ENCODE results near the gene UBE2E2.

The UBE2E2 gene

DNA sequence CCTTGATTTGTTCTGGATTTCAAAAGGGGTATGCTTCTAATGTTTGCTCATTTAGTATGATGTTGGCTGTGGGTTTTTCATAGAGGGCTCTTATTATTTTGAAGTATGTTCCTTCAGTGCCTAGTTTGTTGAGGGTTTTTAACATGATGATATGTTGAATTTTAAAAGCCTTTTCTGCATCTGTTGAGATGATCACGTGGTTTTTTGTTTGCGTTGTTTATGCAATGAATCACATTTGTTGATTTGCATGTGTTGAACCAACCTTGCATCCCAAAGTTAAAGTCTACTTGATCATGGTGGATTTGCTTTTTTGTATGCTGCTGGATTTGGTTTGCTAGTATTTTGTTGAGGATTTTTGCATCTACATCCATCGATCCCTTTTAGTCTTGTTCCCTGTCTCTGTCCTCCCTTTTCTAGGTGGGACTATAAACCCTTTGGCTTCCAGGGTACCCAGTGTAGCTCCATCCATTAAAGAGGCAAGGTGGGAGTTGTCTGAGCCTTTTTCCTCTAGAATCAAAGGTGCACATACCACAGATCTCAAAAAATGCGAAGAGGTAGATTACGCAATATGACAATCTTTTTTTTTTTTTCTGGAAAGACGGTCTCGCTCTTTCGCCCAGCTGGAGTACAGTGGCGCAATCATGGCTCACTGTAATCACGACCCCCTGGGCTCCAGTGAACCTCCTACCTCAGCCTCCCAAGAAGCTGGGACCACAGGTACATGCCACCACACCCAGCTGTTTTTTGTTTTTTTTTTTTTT, 381.0 kb downstream of the UBE2E2 start:
- Histone ChIP-seq H3K27me3 (ENCODE audit: insufficient read depth, low read length, poor library complexity) (no peaks in the 10 kb centered on the region), H3K4me2 (ENCODE audit: insufficient read depth, low read length) (no peak overlapping the region), H3K9ac (ENCODE audit: low read depth, low read length) (no peak overlapping the region), H3K79me2 (ENCODE audit: insufficient read depth, low read length) (no peaks in the 10 kb centered on the region), H3K36me3 (ENCODE audit: insufficient read depth, low read length) (no peaks in the 10 kb centered on the region), H3K4me1 (ENCODE audit: insufficient read depth, low read length) (no peaks in the 10 kb centered on the region), H3K9me3 (ENCODE audit: insufficient read depth, low read length, severe bottlenecking) (no peaks in the 10 kb centered on the region), H3K27ac (ENCODE audit: low read length) (no peak overlapping the region), H2AFZ (ENCODE audit: low read depth, low read length) (no peak overlapping the region), H4K20me1 (ENCODE audit: insufficient read depth, low read length) (no peaks in the 10 kb centered on the region), H3K4me3 (ENCODE audit: low read depth in 1 of 2, low read length in 2 of 2) (no peak overlapping the region)
- DNase-seq (no peak), ATAC-seq (ENCODE audit: insufficient read depth, low read depth) (no peak)
- TF ChIP-seq EZH2 (IDR thresholded peaks at IDR 0.05; ENCODE audit: borderline replicate concordance, low read depth, low read length, severe bottlenecking): no peak
- TF ChIP-seq, protein P1, sequence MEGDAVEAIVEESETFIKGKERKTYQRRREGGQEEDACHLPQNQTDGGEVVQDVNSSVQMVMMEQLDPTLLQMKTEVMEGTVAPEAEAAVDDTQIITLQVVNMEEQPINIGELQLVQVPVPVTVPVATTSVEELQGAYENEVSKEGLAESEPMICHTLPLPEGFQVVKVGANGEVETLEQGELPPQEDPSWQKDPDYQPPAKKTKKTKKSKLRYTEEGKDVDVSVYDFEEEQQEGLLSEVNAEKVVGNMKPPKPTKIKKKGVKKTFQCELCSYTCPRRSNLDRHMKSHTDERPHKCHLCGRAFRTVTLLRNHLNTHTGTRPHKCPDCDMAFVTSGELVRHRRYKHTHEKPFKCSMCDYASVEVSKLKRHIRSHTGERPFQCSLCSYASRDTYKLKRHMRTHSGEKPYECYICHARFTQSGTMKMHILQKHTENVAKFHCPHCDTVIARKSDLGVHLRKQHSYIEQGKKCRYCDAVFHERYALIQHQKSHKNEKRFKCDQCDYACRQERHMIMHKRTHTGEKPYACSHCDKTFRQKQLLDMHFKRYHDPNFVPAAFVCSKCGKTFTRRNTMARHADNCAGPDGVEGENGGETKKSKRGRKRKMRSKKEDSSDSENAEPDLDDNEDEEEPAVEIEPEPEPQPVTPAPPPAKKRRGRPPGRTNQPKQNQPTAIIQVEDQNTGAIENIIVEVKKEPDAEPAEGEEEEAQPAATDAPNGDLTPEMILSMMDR (IDR thresholded peaks at IDR 0.05; ENCODE audit: borderline replicate concordance, extremely low read depth, low read length, poor library complexity, severe bottlenecking): no peak

DNA sequence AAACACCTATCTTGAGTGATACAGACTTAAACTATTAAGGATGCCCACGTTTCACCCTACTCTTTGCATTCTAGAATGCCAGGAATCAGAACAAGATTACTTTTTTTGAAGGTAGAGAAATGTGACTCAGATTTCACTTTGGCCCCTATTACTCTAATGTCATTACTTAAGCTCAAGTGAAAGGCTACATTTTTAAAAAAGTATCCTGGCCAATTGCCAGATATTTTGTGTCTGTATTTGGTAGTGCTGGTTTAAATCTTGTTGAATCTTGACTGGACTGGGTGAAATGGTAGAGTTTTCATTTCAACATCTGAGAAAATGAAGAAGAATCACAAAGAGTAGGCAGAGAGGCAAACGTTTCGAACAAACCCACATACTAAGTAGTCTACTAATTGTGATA, 384.4 kb downstream of the UBE2E2 start:
- H3K4me2 ChIP-seq (ENCODE audit: insufficient read depth, low read length): no peak overlapping the region
- H3K27ac ChIP-seq (ENCODE audit: low read length): no peak overlapping the region
- no peaks in the 10 kb centered on the region for H3K79me2 ChIP-seq (ENCODE audit: insufficient read depth, low read length)
- H4K20me1 ChIP-seq (ENCODE audit: insufficient read depth, low read length): no peaks in the 10 kb centered on the region
- TF ChIP-seq, protein P1 (IDR thresholded peaks at IDR 0.05; ENCODE audit: borderline replicate concordance, extremely low read depth, low read length, poor library complexity, severe bottlenecking): no peak
- no peak for TF ChIP-seq EZH2 (IDR thresholded peaks at IDR 0.05; ENCODE audit: borderline replicate concordance, low read depth, low read length, severe bottlenecking)
- H3K4me3 ChIP-seq (ENCODE audit: low read depth in 1 of 2, low read length in 2 of 2): no peak overlapping the region
- H3K27me3 ChIP-seq (ENCODE audit: insufficient read depth, low read length, poor library complexity): no peaks in the 10 kb centered on the region
- no peak overlapping the region for H2AFZ ChIP-seq (ENCODE audit: low read depth, low read length)
- ATAC-seq (ENCODE audit: insufficient read depth, low read depth): no peak
- DNase-seq: no peak
- H3K36me3 ChIP-seq (ENCODE audit: insufficient read depth, low read length): no peaks in the 10 kb centered on the region
- H3K9ac ChIP-seq (ENCODE audit: low read depth, low read length): no peak overlapping the region
- no peaks in the 10 kb centered on the region for H3K4me1 ChIP-seq (ENCODE audit: insufficient read depth, low read length)
- no peaks in the 10 kb centered on the region for H3K9me3 ChIP-seq (ENCODE audit: insufficient read depth, low read length, severe bottlenecking)

DNA sequence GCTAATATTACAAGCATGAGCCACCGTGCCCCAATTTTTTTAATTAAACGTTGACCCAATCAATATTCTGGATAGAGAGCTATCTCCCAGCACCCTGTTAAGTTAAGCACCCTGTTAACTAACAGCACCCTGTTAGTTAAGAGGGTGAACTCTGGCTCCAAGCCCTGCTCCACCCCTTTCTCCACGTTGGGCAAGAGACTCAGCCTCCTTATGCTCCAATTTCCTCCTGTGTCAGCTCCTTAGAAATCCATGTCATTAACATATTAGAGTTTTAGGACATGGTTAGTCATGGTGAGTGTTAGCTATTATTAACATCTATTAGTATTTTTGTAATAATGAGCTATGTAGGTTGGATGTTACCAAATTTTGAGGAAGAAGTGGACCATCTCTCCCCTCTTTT, 385.4 kb downstream of the UBE2E2 start:
- TF ChIP-seq, protein P1 (IDR thresholded peaks at IDR 0.05; ENCODE audit: borderline replicate concordance, extremely low read depth, low read length, poor library complexity, severe bottlenecking): no peak
- no peak for TF ChIP-seq EZH2 (IDR thresholded peaks at IDR 0.05; ENCODE audit: borderline replicate concordance, low read depth, low read length, severe bottlenecking)
- no peaks in the 10 kb centered on the region for H3K4me1 ChIP-seq (ENCODE audit: insufficient read depth, low read length)

More for the DNA sequence above, 385.4 kb downstream of the UBE2E2 start:
- Histone ChIP-seq H3K36me3 (ENCODE audit: insufficient read depth, low read length) (no peaks in the 10 kb centered on the region), H3K79me2 (ENCODE audit: insufficient read depth, low read length) (no peaks in the 10 kb centered on the region), H3K4me3 (ENCODE audit: low read depth in 1 of 2, low read length in 2 of 2) (no peak overlapping the region), H3K4me2 (ENCODE audit: insufficient read depth, low read length) (no peak overlapping the region), H3K9me3 (ENCODE audit: insufficient read depth, low read length, severe bottlenecking) (no peaks in the 10 kb centered on the region), H3K27ac (ENCODE audit: low read length) (no peak overlapping the region), H3K9ac (ENCODE audit: low read depth, low read length) (no peak overlapping the region), H4K20me1 (ENCODE audit: insufficient read depth, low read length) (no peaks in the 10 kb centered on the region), H2AFZ (ENCODE audit: low read depth, low read length) (no peak overlapping the region), H3K27me3 (ENCODE audit: insufficient read depth, low read length, poor library complexity) (no peaks in the 10 kb centered on the region)
- ATAC-seq (ENCODE audit: insufficient read depth, low read depth) (no peak), DNase-seq (no peak)
